Breast epithelium (tissue), 4 donors: Measurements from ENCODE around the gene SLC2A11. TPM values are rescaled to one million over a fixed set of nuclear protein-coding genes. Genes with fewer than 3 reads are reported as not detected.

Source experiments
- DNase-seq, 2 donors: peaks; one replicate each; pipeline ENCODE4 v3.0.0-alpha.2; 2019; ENCODE audit warnings: low spot score in 2 of 2
- H3K27ac ChIP-seq, 2 donors: fragments of 200-600 bp; sonication (generic) in 1 of 2; one replicate each; pipeline ENCODE4 v1.5.1; 2016 to 2019; ENCODE audit warnings: mild to moderate bottlenecking in 1 of 2
- H3K27me3 ChIP-seq, 2 donors: fragments of 200-600 bp; sonication (generic) in 1 of 2; one replicate each; pipeline versions ENCODE4 v1.5.1 to v1.6.0; 2017 to 2019; ENCODE audit warnings: control low read depth in 1 of 2, mild to moderate bottlenecking in 1 of 2
- H3K36me3 ChIP-seq: fragments of 200-600 bp; one replicate; pipeline ENCODE4 v1.5.1; 2019
- H3K4me1 ChIP-seq, 2 donors: fragments of 200-600 bp; sonication (generic); one replicate each; pipeline ENCODE4 v1.5.1; 2016 to 2019; ENCODE audit warnings: control low read depth in 1 of 2
- H3K4me3 ChIP-seq, 3 donors: fragments of 200-600 bp; sonication (generic); 1 replicate in 2 of 3; 2 replicates in 1 of 3; pipeline ENCODE4 v1.5.1; 2016 to 2019; ENCODE audit warnings: mild to moderate bottlenecking in 3 of 3, moderate library complexity in 2 of 3
- H3K9me3 ChIP-seq, 2 donors: fragments of 200-600 bp; sonication (generic) in 1 of 2; one replicate each; pipeline ENCODE4 v1.5.1; 2016 to 2019; ENCODE audit warnings: control low read depth in 1 of 2
- CTCF ChIP-seq, 3 donors: fragments of 450-650 bp; IDR thresholded peaks; one replicate each; pipeline ENCODE4 v1.5.1; 2016 to 2017; ENCODE audit warnings: antibody characterized with exemption in 3 of 3, mild to moderate bottlenecking in 3 of 3, moderate library complexity in 3 of 3
- POLR2A ChIP-seq: fragments of 450-650 bp; IDR thresholded peaks from one replicate; pipeline ENCODE4 v1.6.1; 2016; ENCODE audit warnings: antibody characterized with exemption, mild to moderate bottlenecking, moderate library complexity
- POLR2AphosphoS5 ChIP-seq, 3 donors: sonication (generic); formaldehyde crosslinking; IDR thresholded peaks; one replicate each; pipeline ENCODE4 v1.6.1; 2017; ENCODE audit warnings: antibody characterized with exemption in 3 of 3
- intact Hi-C: fragments of 100-400 bp; cut with DNase I; formaldehyde crosslinking; loops from one replicate; pipeline ENCODE4 v1.15.1; 2023; ENCODE audit warnings: low total_unique reads
- total RNA-seq, 3 donors: library from RNA; depleted of rRNA; stranded (reverse); fragments of >200 nt; gene quantifications; one replicate each; pipeline ENCODE4 v1.1.0, GENCODE V29; 2016

SLC2A11 gene
- total RNA-seq, 3 donors from 2014 or later: 10.2 to 17.0 (median 13.1) TPM

GRCh38 chr22:23846081-23846469 lies 11.6 kb upstream of the SLC2A11 start:
- Histone ChIP-seq H3K36me3 (no peaks in the 10 kb centered on the region), H3K4me3 (no peak overlapping the region), H3K27me3 (no peaks in the 10 kb centered on the region), H3K4me1 (peaks cover 9 to 23% of the 10 kb centered on the region in 2 donors), H3K9me3 (no peaks in the 10 kb centered on the region), H3K27ac (peak overlapping the region; percentile 74 to 76)
- no peak for DNase-seq
- intact Hi-C loops: loop anchor here (5.0 to 10.0 kb wide), 2 partner anchors 321 to 444 kb away; no protein-coding TSS in a partner anchor
- TF ChIP-seq POLR2AphosphoS5 (IDR thresholded peaks at IDR 0.05) (no peak), CTCF (IDR thresholded peaks at IDR 0.05) (no peak), POLR2A (no peak)

GRCh38 chr22:23847310-23847920 lies 10.3 kb upstream of the SLC2A11 start:
- peak overlapping the region; percentile 74 to 76 for H3K27ac ChIP-seq
- no peaks in the 10 kb centered on the region for H3K27me3 ChIP-seq
- H3K4me1 ChIP-seq: peaks cover 9 to 23% of the 10 kb centered on the region in 2 donors
- H3K36me3 ChIP-seq: no peaks in the 10 kb centered on the region
- TF ChIP-seq POLR2AphosphoS5 (IDR thresholded peaks at IDR 0.05) (no peak), CTCF (IDR thresholded peaks at IDR 0.05) (no peak), POLR2A (no peak)
- no peaks in the 10 kb centered on the region for H3K9me3 ChIP-seq
- intact Hi-C loops: loop anchor here (5.0 to 10.0 kb wide), 2 partner anchors 323 to 445 kb away; no protein-coding TSS in a partner anchor
- H3K4me3 ChIP-seq: no peak overlapping the region
- no peak for DNase-seq

GRCh38 chr22:23847991-23848864 lies 9.4 kb upstream of the SLC2A11 start:
- intact Hi-C loops: loop anchor here (5.0 to 10.0 kb wide), 2 partner anchors 323 to 446 kb away; no protein-coding TSS in a partner anchor
- no peak for TF ChIP-seq CTCF (IDR thresholded peaks at IDR 0.05)
- no peak for TF ChIP-seq POLR2A
- TF ChIP-seq POLR2AphosphoS5 (IDR thresholded peaks at IDR 0.05): no peak
- peaks cover 9 to 23% of the 10 kb centered on the region in 2 donors for H3K4me1 ChIP-seq
- H3K27ac ChIP-seq: no peak overlapping the region
- no peaks in the 10 kb centered on the region for H3K9me3 ChIP-seq
- H3K27me3 ChIP-seq: no peaks in the 10 kb centered on the region
- no peaks in the 10 kb centered on the region for H3K36me3 ChIP-seq
- DNase-seq: no peak
- H3K4me3 ChIP-seq: no peak overlapping the region

GRCh38 chr22:23849009-23850006 lies 8.4 kb upstream of the SLC2A11 start:
- Histone ChIP-seq H3K4me3 (peak overlapping the region in 1 of 3 donors; percentile 27), H3K4me1 (peaks cover 9 to 23% of the 10 kb centered on the region in 2 donors), H3K27me3 (no peaks in the 10 kb centered on the region), H3K27ac (no peak overlapping the region), H3K9me3 (no peaks in the 10 kb centered on the region), H3K36me3 (no peaks in the 10 kb centered on the region)
- no peak for TF ChIP-seq POLR2A
- peak in 2 of 3 donors; percentile 31 to 38 for TF ChIP-seq POLR2AphosphoS5 (IDR thresholded peaks at IDR 0.05)
- TF ChIP-seq CTCF (IDR thresholded peaks at IDR 0.05): peak; percentile 93 to 96 (median 94)
- intact Hi-C loops: loop anchor here (5.0 to 10.0 kb wide), 3 partner anchors 82 to 447 kb away; partner anchors contain the start of gene CHCHD10
- DNase-seq: peak; percentile 62 to 85
